Endometrium (tissue), 2 donors: ENCODE data around the gene MS4A14.
"Not testable (repeated sequence)": the region's sequence is repeated elsewhere in the genome, so short reads cannot be mapped to it uniquely, and the experiment has no call there.

Experiments used
- FAIRE-seq: peaks from 2 replicates; lab custom pipeline; 2012; peaks lifted over from hg19 to GRCh38; lab: Jason Lieb, UNC
- donor health status: control.
- donor health status: control.

The MS4A14 gene, protein sequence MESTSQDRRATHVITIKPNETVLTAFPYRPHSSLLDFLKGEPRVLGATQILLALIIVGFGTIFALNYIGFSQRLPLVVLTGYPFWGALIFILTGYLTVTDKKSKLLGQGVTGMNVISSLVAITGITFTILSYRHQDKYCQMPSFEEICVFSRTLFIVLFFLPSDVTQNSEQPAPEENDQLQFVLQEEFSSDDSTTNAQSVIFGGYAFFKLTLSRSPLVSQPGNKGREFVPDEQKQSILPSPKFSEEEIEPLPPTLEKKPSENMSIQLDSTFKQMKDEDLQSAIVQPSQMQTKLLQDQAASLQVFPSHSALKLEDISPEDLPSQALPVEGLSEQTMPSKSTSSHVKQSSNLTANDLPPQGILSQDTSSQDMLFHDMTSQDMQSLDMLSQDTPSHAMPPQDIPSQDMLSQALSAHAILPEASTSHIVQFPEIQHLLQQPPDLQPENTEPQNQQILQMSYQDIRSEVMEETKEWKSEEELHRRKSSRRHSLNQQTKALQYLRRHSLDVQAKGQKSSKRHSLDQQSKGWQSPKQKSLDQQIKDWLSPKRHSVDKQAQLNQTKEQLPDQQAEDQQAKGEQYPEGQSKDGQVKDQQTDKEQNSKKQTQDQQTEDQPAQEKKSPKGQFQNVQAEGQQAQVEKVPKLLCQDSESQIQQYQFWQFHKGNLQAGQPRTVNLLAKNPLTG

DNA sequence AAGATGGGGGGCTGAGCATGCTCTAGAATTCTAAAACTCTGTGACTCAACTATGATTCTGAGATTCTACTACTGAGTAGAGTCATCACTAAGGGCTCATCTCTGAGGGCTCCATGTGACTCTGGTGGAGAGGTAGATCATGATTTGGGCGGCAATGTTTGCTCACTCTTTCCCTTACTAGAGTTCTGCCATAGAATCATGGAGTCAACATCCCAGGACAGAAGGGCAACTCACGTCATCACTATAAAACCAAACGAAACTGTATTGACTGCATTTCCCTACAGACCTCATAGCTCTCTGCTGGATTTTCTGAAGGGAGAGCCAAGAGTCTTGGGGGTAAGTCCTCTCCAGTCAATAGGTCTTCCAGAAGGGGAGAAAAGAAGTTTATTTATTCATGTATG lies at the start of gene MS4A14:
MS4A14 (plus strand) TSS at position 78 of the 400 bp plus-strand sequence; CDS start at position 198, 120 bp downstream.
- FAIRE-seq, result no peak

DNA sequence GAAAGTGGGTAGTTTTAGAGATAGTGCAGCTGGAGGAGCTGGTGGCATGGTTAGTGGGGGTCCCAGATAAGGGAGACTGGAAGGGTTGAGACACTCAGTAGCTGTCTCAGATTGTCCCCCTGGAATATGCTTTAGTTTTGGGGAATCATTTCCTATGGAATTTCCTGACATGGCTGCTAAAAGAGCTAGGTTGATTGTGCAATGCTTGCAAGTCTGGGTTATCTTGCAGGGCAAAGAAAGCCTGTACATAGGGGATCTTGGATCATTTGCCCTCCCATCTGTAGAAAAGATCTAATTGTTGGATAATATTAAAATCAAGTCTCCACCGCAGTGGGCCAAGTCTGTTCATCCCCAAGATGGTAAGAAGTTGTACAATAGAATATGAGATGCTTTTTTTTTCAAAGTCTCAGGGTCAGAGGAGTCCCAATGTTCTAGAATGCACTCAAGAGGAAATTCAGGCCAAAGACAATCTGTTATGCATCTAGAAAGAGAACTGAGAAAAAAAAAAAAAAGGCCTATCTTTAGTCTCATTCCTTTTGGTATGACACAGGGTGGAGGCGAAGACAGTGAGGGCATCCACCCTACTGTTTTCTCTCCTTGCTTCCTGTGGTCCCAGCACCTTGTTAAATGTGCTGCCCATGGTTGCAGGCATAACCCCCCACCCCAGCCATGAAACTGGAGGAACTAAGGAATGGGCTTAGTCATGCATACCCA lies 49.0 kb upstream of the MS4A14 start:
- no peak for FAIRE-seq

DNA sequence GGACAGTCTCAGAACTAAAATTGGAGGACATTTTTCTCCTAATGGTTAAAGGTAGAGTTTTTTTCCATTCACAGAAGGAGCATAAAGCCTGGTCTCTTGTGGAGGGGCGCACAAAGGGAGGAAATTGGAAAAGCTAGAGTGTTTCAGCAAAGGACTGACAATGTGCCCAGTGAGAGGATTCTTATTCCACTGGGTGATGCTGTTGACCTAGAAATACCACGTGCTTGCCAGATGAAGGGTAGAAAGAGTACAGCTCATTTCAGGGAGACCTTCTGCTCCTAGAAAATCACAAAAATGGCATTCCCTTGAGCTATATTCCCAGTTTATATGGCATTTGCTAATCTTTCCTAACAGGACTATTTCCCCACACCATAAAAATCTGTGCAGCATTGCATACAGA lies 48.1 kb upstream of the MS4A14 start:
- FAIRE-seq, result no peak

DNA sequence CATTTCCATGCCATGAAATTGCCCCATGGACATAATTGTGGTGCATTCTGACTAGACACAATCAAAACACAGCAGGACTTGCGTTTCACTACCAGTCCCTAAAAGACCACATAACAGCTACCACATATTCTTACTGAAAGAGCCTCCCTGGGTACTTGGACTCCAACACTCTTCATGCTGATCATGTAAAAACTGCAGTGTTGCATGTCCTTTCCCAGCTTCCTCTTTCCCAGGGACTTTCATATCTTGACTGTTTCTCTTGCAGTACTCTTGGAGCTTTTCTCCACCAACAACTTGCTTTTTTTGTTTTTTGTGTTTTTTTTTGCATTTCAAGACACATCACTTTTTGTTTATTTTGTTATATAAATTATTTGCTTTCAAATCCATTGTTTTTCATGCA lies 46.3 kb upstream of the MS4A14 start:
- FAIRE-seq, result no peak

DNA sequence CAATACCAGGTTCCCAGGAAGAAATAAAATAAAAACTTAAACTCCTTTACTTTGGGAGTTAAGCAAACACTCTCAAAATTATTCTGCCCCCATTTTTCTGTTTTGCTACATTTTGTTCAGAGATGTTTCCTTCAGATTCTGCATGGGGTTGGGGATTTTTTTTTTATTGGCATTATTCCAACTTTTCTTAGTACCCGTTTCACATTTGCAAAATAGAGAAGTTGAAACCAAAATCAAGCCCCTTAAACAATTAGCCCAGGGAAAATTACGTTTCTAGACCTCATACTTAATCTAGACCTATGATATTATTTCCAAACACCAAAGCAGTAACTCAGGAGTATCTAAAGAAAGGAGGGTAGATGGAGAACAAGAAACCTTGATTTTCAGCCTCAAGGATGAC lies 38.5 kb upstream of the MS4A14 start:
- no peak for FAIRE-seq

DNA sequence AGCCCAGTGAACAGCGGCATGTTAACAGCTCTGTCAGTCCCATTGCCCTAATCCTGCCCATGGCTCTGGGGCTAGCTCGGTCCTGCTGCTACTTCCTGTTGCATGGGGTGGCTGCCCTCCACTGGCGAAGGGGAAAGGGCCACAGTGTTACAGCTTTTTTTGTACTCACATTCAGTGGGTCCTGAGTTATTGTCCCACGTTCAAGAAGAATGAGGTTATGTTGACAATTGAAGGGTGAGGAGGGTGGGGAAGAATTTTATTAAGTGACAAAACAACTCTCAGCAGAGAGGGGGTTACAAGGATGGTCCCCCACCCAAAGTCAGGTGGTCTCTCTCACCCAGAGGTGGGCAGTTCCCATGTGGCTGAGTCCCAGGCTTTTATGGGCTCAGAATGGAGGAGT lies 35.6 kb upstream of the MS4A14 start:
- FAIRE-seq, result no peak

DNA sequence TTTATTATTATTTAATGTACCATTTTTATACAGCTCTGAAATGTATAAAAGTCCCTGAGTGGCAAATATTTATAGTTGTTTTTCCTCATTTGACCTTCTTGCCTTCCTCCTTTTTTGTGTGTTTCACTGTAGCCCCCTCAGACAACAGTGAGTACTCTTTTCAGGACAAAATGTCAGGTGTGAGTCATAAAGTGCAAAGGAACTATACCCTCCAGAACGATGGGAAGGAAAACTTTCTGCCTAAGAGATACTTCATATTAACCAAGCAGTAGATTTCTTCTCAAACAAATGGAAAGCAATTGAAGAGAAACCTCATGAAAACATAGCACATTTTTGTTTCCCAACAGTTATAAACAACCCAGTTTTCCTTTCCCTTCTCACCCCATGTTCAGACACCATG lies 34.0 kb upstream of the MS4A14 start:
- FAIRE-seq, result no peak

DNA sequence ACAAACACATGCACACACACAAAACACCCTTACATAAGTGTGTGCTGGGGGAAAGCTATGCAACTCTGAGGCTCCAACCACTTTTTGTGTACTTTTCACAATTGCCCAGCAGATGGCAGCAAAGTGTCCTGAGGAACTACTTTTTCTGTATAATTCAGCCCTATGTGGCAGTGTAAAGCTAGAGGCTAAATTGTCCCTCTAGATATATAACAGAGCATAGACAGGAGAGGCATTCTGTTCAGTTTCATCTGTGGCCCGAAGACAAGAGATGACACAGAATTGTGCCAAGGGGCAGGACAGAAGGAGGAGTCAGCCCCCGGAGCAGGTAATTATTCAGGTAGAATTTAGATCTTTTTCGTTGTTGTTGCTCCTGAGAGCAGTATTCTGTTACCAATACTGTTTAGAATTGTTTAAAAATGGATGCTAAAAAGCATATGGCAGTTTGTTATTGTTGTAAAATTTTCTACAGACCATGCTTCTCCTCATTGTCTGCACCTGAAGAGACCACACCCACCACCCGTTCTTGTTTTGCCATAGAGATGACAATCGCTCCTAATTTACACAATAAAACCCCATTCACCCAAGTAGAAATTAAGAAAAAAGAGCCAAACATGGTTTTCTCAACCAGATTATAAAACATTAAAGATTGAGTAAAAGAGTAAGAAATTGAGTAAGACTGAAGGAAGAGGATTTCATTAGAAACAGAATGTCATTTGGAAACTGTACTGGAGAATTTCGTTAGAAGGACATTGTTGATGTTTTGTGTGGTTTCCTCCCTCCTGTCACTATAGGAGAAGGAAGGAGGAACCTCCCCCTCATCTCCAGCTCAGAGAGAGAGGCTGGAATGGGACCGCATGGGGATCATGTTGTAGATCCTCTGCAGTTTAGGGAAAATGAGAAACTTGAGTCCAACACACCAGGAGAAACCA lies 32.5 kb upstream of the MS4A14 start:
- no peak for FAIRE-seq

DNA sequence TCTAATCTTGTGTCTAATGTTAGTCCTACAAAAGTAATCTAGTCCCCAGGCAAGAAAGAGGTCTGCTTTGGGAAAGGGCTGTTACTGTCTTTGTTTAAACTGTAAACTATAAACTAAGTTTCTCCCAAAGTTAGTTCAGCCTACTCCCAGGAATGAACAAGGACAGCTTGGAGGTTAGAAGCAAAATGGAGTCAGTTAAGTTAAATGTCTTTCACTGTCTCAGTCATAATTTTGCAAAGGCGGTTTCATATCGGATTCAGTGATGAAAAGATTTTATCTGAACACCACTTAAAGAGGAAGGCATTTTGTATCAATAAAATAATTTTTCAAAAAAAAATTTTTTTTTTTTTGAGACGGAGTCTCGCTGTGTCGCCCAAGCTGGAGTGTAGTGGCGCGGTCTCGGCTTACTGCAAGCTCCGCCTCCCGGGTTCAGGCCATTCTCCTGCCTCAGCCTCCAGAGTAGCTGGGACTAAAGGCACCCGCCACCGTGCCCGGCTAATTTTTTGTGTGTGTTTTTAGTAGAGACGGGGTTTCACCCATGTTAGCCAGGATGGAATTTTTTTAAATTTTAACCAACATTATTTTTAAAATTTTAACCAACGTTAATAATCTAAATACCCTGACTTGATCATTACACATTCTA lies 29.9 kb upstream of the MS4A14 start:
- not testable (repeated sequence) for FAIRE-seq

DNA sequence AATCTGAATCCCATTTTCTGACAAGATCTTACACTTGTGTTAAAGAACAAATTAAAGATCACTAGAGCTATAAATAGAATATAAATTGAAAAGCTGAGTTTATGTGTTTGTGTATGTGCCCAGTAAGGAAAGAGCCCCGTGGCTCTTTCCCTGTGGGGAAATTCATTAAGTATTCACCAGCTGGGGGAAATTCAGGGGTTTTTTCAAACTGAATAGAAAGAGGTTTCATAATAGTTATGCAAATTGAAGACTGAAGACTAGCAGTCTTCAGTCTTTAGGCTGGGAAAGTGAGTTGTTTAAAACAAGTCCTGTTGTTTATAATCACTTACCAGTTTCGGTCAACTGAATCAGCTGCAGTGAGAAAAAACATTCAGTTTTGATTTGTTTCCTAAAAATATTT lies 29.2 kb upstream of the MS4A14 start:
- no peak for FAIRE-seq

DNA sequence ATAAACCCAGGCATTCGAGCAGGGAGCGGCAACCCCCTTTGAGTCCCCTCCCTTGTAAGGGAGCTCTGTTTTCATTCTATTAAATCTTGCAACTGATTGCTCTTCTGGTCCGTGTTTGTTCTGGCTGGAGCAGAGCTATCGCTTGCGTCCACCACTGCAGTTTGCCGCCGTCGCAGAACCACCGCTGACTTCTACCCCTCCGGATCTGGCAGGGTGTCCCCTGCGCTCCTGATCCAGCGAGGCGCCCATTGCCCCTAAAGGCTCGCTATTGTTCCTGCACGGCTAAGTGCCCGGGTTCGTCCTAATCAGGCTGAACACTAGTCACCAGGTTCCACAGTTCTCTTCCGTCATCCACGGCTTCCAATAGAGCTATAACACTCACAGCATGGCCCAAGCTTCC lies 28.4 kb upstream of the MS4A14 start:
- FAIRE-seq, result no peak

DNA sequence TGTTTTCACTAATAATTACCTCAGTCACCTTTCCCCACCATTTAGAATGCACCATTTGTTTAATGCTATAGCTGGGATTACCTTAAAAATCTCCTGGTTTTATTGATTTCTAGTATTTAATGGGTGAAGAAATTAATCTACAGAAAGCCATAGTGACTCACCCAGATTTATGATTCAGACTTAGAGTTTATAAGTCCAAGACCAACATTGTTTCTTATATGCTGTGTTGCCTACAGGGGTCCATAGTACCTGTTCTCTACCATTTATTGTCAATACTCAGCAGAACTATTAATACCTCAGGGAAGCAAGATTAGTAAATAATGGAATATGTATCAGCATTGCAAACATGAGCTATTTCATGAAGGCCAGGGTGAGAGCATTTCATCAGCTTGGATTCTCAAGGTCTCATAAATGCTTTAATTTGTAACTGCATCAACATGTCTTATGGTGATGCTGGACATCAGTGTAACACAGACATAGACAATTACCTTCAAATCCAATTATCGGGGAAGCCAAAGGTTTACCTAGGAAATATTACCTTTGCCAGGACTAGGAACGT lies 25.9 kb upstream of the MS4A14 start:
- no peak for FAIRE-seq

DNA sequence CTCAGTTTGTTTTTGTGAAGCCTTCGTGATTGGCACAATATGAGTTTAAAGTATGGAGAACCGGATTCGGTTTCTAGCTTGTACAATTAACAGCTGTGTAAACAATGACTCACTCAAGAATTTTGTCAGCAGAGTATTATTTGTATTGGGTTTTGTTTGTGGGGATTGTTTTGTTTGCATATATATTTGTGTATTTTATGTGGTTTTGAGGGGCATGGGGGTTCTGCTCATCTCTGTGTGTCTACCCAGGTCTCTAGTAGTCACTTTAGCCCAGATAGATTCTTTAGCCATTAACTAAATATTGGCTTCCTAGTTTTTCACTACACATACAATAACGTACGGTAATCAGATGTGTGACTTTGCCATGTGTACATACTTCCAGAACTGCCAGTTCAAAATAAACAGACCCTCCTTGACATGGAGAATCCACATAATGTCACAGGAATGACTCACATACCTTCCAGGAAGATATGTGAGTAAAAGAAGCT lies 25.4 kb upstream of the MS4A14 start:
- FAIRE-seq, result no peak

DNA sequence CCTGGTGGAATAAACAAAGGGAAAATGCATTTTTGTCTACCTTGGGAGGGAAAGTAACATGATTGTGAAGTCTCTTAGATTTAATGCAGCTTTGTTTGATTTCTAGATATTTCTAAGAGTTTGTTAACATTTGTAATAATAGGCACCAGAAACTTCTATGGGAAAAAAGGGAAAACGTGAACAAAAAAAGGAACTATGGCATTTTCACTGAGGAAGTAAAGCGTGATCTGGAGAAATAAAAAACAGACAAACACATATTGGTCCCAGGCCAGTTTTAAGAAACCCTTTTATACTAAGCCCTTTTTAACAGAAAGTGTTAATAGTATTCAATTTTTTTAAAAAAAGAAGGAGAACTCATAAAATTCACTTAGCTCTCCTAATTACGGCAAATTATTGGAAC lies 24.9 kb upstream of the MS4A14 start:
- FAIRE-seq, result no peak

DNA sequence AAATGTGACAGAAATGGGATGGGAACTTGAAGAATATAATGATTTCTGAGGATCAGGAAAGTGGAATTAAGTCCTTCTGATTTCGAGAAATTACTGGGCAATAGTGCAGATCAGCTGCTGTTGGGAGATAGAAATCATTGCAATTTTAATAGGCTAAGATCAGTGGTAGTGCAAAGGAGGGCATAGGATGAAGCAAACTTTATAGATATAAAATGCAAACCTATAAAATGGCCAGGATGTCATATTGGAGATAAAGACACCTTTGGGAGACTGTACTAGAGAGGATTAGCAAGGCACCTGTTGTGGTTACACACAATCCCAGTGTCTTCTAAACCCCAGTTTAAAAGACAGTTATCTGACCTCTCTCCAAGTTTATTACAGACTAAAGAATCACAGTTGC lies 24.4 kb upstream of the MS4A14 start:
- FAIRE-seq, result no peak

DNA sequence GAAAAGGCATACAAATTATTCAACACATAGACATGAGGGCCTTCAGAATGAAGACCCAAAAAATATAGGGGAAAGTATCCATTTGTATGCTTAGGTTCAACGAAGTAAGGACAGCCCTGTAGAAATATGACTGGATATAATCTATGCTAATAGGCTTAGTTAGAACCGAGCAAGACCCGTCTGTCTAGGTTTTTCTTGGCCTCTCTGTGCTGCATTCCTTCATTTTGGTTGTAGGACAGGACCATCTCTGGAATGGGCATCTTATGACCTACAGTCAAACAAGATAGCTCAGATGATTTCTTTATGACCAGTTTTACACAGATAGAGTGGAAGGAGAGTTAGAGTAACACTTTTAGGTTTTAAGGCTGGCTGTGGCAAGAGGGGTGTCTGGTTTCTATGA lies 23.5 kb upstream of the MS4A14 start:
- FAIRE-seq, result no peak

DNA sequence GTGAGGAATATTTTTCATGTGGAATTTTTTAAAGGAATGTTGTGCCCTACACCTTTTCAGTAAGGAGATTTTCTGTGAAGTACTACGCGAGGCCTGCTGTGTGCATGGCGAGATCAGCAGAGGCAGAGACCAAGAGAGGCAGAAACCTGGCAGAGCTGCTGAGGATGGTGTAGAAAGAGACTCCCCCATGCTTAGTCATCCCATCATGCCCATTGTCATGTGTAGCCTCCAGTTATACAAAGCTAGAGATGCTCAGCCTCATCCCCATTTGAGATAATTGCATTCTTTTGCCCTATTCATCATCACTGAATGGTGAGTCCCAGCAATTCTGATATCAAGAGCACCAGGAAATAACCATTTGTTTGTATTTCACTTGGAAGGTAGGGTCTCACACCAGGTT lies 20.9 kb upstream of the MS4A14 start:
- FAIRE-seq, result no peak

DNA sequence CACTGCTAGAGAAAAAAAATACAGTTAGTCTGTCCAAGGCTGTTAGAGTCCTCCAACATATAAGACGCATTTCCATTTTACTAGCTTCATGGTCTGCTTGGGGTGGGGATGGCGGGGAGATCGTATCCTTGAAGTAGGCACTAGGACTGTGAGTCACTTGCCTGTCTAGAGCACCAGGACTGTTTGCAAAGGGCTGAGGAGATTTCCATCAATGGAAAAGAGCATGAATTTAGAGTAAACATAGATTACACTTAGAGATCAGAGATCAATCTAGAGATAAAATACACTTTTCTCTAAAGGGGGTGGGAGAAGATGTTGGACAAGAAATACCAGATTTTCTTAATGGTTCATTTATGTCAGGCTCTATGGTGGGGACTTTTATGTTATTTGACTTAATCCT lies 19.7 kb upstream of the MS4A14 start:
- FAIRE-seq, result no peak

DNA sequence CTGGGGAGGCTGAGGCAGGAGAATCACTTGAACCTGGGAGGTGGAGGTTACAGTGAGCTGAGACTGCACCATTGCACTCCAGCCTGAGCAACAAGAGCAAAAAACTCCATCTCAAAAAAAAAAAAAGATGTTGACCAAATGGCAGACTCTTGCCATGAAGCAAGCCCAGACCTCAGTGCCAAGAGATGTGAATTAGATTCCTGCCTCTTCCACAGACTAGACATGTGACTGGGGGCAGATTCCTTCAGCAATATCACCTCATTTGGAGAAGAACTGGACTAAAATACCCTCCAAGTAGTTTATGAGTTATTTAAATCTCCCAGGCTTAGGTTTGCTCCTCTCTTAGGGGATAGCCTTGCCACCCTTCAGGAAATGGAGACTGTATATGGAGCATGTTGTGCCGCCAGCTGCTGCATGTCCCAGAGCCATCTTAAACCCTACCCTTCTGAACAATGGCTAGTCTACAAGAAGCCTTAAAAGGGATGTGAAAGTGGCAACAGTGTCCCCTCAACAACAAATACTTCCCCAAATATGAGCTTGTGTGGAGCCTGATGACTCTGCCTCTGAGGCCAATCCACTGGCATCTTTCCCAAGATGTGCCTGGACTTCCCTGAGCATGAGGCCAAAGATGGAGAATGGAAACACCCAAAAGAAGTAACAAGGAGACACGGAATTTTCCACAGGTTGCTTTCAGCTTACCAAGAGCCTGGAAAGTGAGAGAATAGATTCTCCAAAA lies 18.7 kb upstream of the MS4A14 start:
- no peak for FAIRE-seq

DNA sequence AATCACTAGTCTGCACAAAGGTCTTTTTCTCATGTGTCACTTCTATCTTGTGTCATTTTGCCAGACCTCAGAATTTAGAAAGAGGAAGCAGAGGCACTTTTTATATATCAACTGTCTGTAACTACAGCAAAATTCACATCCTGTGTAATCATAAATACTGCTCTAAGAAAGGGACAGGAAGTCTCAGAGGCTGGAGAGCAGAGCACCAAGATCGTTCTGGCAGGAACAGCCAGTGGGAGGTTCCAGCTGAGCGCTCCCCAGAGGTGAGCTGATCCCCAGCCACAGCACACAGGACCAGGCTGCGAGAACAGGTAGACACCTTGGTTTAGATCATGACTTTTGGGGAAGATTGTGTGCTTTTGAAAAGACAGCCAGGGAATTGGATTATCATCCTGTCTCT lies 17.9 kb upstream of the MS4A14 start, which contains the start of gene MS4A7:
MS4A7 (plus strand) TSS at position 179 of the 400 bp plus-strand sequence. CDS start 4,610 bp downstream, outside the sequence.
- no peak for FAIRE-seq
